Fibroblast of lung (primary cell): Measurements from ENCODE around the gene KIF21B. TPM values are rescaled to one million over a fixed set of nuclear protein-coding genes. Genes with fewer than 3 reads are reported as not detected.

Experiments
- DNase-seq, 2 donors: peaks; one replicate each; pipeline versions ENCODE4 v3.0.0 to v3.0.0-alpha.2; 2010; ENCODE audit warnings: low read depth in 2 of 2
- H2AFZ ChIP-seq: 2 replicates; pipeline ENCODE4 v1.5.1; 2012; ENCODE audit warnings: low read length, control low read depth, inconsistent platforms
- H3K27ac ChIP-seq: 2 replicates; pipeline ENCODE4 v1.5.1; 2011; ENCODE audit warnings: low read length, control low read depth; ENCODE audit not compliant: insufficient read depth
- H3K27me3 ChIP-seq: 2 replicates; pipeline ENCODE4 v1.5.1; 2011; ENCODE audit warnings: mild to moderate bottlenecking, low read length; ENCODE audit not compliant: control insufficient read depth, insufficient read depth
- H3K36me3 ChIP-seq: 2 replicates; pipeline ENCODE4 v1.5.1; 2011; ENCODE audit warnings: low read length; ENCODE audit not compliant: control insufficient read depth, insufficient read depth
- H3K4me1 ChIP-seq: 2 replicates; pipeline ENCODE4 v1.5.1; 2011; ENCODE audit warnings: low read length; ENCODE audit not compliant: control insufficient read depth, insufficient read depth; ENCODE audit errors: extremely low read depth
- H3K4me2 ChIP-seq: 2 replicates; pipeline ENCODE4 v1.5.1; 2011; ENCODE audit warnings: low read length, control low read depth; ENCODE audit not compliant: insufficient read depth; ENCODE audit errors: extremely low read depth
- H3K4me3 ChIP-seq, 4 experiments: fragments of 200-600 bp in 1 of 4; sonication (generic) in 1 of 4; replicated peaks in 1 of 4; 2 replicates each; pipeline ENCODE4 v1.5.1; 2011 to 2016; ENCODE audit warnings: low read length in 4 of 4, low read depth in 3 of 4, mild to moderate bottlenecking in 3 of 4, control low read depth in 2 of 4, inconsistent platforms in 1 of 4, mixed read lengths in 1 of 4; ENCODE audit not compliant: insufficient read depth in 1 of 4; ENCODE audit errors: control extremely low read depth in 1 of 4
- H3K79me2 ChIP-seq: 2 replicates; pipeline ENCODE4 v1.5.1; 2012; ENCODE audit warnings: mild to moderate bottlenecking, low read length, inconsistent platforms; ENCODE audit not compliant: control insufficient read depth, insufficient read depth
- H3K9ac ChIP-seq: 2 replicates; pipeline ENCODE4 v1.5.1; 2011; ENCODE audit warnings: mild to moderate bottlenecking, low read length, control low read depth; ENCODE audit not compliant: insufficient read depth
- H3K9me3 ChIP-seq: 2 replicates; pipeline ENCODE4 v1.5.1; 2012; ENCODE audit warnings: low read depth, low read length; ENCODE audit not compliant: control insufficient read depth, insufficient read depth
- H4K20me1 ChIP-seq: 2 replicates; pipeline ENCODE4 v1.5.1; 2011; ENCODE audit warnings: low read length; ENCODE audit not compliant: control insufficient read depth, insufficient read depth; ENCODE audit errors: extremely low read depth
- CTCF ChIP-seq, 2 donors: IDR thresholded peaks in 1 of 2; conservative IDR thresholded peaks in 1 of 2; 1 replicate in 1 of 2; 2 replicates in 1 of 2; pipeline ENCODE4 v1.5.1; 2011 to 2012; ENCODE audit warnings: low read length in 2 of 2, control low read depth in 1 of 2, inconsistent platforms in 1 of 2, low read depth in 1 of 2, mild to moderate bottlenecking in 1 of 2
- EZH2 ChIP-seq: IDR thresholded peaks from 2 replicates; pipeline ENCODE4 v1.5.1; 2012; ENCODE audit warnings: low read length, control low read depth, mild to moderate bottlenecking; ENCODE audit errors: missing control alignments
- polyA plus RNA-seq, 2 donors: library from polyadenylated mRNA; depleted of rRNA in 1 of 2; stranded (reverse) in 1 of 2; unstranded in 1 of 2; fragments of >200 nt; gene quantifications; 2 replicates each; pipeline ENCODE4 v1.2.1, GENCODE V29; 2011 to 2012; ENCODE audit warnings: missing spikeins in 1 of 2
- total RNA-seq: library from RNA; depleted of rRNA; stranded (reverse); fragments of >200 nt; gene quantifications from 2 replicates; pipeline ENCODE4 v1.2.1, GENCODE V29; 2014

The KIF21B gene
- total and polyA plus RNA-seq, 2 donors (not counting 1 experiment from before 2014, with no cell fraction given): under 0.01 to 0.08 TPM

GRCh38 chr1:200999667-201000066 lies 23.8 kb downstream of the KIF21B start:
- Histone ChIP-seq H3K9me3 (no peaks in the 10 kb centered on the region), H3K4me3 (no peak overlapping the region), H4K20me1 (no peaks in the 10 kb centered on the region), H3K4me2 (no peak overlapping the region), H3K27ac (no peak overlapping the region), H2AFZ (no peak overlapping the region), H3K79me2 (no peaks in the 10 kb centered on the region), H3K27me3 (peaks cover 6% of the 10 kb centered on the region), H3K36me3 (no peaks in the 10 kb centered on the region), H3K9ac (no peak overlapping the region), H3K4me1 (no peaks in the 10 kb centered on the region)
- TF ChIP-seq EZH2: no peak
- TF ChIP-seq CTCF (conservative IDR thresholded peaks at IDR 0.05 in 1 of 2, IDR thresholded peaks at IDR 0.05 in 1 of 2; ENCODE audit: low read depth in 1 of 2, low read length in 2 of 2): no peak
- no peak for DNase-seq

- Histone ChIP-seq H3K27me3 (peaks cover 4% of the 10 kb centered on the region), H4K20me1 (no peaks in the 10 kb centered on the region), H3K79me2 (no peaks in the 10 kb centered on the region), H3K9me3 (no peaks in the 10 kb centered on the region), H2AFZ (no peak overlapping the region), H3K4me1 (no peaks in the 10 kb centered on the region), H3K4me3 (no peak overlapping the region), H3K9ac (no peak overlapping the region), H3K4me2 (no peak overlapping the region), H3K36me3 (no peaks in the 10 kb centered on the region), H3K27ac (no peak overlapping the region)
- TF ChIP-seq CTCF (conservative IDR thresholded peaks at IDR 0.05 in 1 of 2, IDR thresholded peaks at IDR 0.05 in 1 of 2; ENCODE audit: low read depth in 1 of 2, low read length in 2 of 2) (no peak), EZH2 (no peak)
- no peak for DNase-seq
Observed at GRCh38 chr1:200998323-200998722, 25.2 kb downstream of the KIF21B start.

GRCh38 chr1:200992382-200993048 lies 31.0 kb downstream of the KIF21B start:
- Histone ChIP-seq H3K4me1 (no peaks in the 10 kb centered on the region), H3K27me3 (peaks cover 2% of the 10 kb centered on the region), H3K36me3 (no peaks in the 10 kb centered on the region), H3K9ac (no peak overlapping the region), H3K4me3 (no peak overlapping the region), H3K27ac (no peak overlapping the region), H3K4me2 (no peak overlapping the region), H3K79me2 (no peaks in the 10 kb centered on the region), H4K20me1 (no peaks in the 10 kb centered on the region), H3K9me3 (no peaks in the 10 kb centered on the region), H2AFZ (no peak overlapping the region)
- TF ChIP-seq CTCF (conservative IDR thresholded peaks at IDR 0.05 in 1 of 2, IDR thresholded peaks at IDR 0.05 in 1 of 2; ENCODE audit: low read depth in 1 of 2, low read length in 2 of 2) (no peak), EZH2 (no peak)
- DNase-seq: no peak
